Fibroblast of skin of right quadriceps (primary cell): ENCODE results near the gene LRRTM4.
"Not testable (repeated sequence)": the region's sequence is repeated elsewhere in the genome, so short reads cannot be mapped to it uniquely, and the experiment has no call there.

ENCODE experiments used
- DNase-seq: peaks from one replicate; pipeline ENCODE4 v3.0.0-alpha.2; 2013

LRRTM4 gene

DNA sequence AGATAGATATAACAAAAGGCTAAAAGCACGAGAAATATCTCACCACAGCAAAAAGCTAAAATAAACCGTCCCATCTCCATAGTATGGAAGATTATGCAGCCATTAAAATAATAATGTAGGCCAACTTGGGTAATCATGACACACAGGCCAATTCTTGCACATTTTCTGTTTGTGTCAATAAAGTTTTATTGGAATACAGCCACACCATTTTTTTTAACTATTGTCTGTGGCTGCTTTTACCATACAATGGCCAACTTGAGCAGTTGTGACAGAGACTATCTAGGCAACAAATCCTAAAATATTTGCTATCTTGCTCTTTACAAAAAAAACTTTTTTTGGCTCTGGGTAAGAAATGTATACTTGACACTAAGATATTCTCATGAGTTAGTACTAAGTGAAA, 212.5 kb downstream of the LRRTM4 start:
- no peak for DNase-seq

- DNase-seq = no peak
These were observed 220.7 kb downstream of the LRRTM4 start for GRCh38 chr2:77301441-77301840.

- no peak for DNase-seq
These were observed 225.4 kb downstream of the LRRTM4 start for GRCh38 chr2:77296791-77297190.

GRCh38 chr2:77294474-77294873, 227.7 kb downstream of the LRRTM4 start:
- no peak for DNase-seq

DNA sequence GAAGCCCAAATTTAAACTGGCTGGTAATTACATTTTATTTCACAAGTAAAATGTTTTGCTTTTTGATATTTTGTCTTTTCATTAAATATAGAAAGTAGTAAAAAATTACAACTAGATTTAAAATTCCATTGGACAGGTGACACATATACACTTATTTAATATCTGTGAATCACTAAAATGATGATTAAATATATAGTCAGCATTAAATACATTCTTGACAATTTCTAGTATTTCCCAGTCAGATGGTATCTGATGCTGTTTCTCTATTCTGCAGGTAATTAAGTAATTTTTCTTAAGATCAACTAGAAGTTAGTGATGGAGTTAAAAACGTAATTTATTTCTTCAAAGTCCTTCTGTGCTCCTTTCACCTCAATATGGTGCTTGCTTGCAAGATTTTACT, 237.8 kb downstream of the LRRTM4 start:
- DNase-seq = no peak

GRCh38 chr2:77271262-77271661, 250.9 kb downstream of the LRRTM4 start:
- no peak for DNase-seq

DNA sequence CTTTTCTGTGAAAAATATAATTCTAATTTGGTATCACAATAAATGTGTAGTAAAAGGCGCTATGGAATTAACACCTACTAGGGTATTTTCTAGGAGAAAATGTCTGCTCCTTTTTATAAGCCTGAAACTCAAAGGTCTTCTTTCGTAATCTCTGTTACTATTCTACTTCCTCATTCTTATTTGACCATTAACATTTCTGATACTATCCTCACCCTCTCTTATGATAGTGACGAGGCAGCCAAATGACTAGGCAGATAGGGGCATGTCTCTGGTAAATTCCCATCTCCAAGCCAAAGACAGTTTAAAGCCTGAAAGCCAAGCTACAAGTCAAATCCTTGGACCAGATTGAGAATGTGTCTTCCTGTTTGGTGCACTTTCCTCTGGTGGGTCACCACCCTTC, 251.7 kb downstream of the LRRTM4 start:
- no peak for DNase-seq

GRCh38 chr2:77268626-77269025, 253.6 kb downstream of the LRRTM4 start:
- DNase-seq = no peak

- DNase-seq = no peak
These were observed 289.2 kb downstream of the LRRTM4 start for GRCh38 chr2:77232909-77233425.

DNA sequence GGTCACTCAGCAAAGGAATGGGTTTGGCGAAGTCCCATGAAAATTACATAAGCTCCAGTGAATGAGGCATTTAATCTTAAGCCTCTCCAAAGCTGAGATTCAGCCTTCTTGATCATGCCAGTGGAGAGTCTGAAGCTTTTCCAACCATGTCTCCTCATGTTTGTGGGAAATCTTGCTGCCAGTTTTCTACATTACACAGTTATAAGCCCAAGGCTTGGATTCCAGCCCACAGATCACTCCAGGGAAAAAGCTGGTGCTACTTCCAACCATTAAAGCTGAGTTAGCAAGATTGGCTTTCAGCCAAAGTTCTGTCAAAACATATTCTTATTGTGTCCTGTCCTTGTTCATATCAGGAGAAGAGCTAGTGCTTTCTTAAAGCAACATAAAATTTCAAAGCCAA, 293.8 kb downstream of the LRRTM4 start:
- peak; percentile 1 for DNase-seq

- DNase-seq = no peak
These were observed 311.5 kb downstream of the LRRTM4 start for GRCh38 chr2:77210725-77211124.

- no peak for DNase-seq
These were observed 314.8 kb downstream of the LRRTM4 start for GRCh38 chr2:77207331-77207730.

- no peak for DNase-seq
These were observed 320.4 kb downstream of the LRRTM4 start for GRCh38 chr2:77201755-77202154.

- DNase-seq = no peak
These were observed 322.8 kb downstream of the LRRTM4 start for GRCh38 chr2:77199411-77199810.

DNA sequence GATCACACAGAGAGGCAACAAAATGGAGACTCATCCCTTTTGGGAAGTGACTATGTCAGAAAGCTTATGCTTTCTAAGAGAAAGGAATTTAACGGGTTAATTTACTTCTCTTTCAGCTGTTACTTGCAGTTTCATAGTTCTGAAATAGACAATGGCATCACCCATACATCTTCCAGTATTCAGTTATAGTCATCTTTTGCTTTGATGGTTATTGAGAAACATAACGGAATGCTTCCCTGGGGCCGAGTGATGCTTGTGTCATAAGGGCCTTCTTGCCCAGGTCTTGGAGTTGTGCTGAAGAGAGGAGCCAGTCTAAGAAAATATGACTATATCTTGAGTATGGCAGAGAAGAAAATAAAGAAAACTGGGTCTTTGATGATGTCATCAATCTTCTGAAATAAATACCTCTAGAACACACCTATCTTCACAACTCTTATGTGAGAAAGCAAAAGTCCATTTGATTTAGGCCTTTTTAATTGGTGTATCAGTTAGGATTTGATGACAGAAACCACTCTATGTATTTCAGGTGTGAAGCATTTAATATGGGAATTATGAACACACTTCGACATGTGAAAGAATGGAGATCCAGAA, 328.2 kb downstream of the LRRTM4 start:
- no peak for DNase-seq

- no peak for DNase-seq
These were observed 329.3 kb downstream of the LRRTM4 start for GRCh38 chr2:77192811-77193289.

GRCh38 chr2:77191665-77192064, 330.5 kb downstream of the LRRTM4 start:
- DNase-seq = no peak

DNA sequence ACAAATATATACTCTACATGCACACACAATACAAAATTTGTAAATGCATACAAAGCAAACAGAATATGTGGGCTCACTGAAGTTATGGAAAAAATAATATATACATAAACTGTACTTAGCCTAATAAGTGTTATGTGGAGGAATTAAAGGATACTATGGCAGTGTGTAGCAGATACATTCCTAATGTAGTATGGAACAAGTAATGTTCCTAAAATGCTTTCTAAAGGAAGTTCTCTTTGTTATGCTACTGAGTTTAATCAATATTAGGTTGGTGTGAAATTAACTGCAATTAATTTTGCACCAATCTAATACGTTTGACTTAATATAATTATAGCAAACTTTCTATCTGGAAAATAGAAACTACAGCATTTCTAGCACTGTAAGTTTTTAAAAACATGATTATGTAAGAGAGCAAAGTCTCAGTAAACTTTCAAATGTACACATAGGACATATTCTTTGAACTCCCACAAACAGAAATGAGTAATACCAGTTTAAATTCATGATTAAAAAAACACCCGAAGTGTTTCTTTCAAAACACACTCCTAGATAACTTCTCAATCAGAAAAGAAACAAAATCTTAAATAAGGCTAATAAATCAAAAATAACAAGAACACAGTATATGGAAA, 331.3 kb downstream of the LRRTM4 start:
- DNase-seq = no peak

DNA sequence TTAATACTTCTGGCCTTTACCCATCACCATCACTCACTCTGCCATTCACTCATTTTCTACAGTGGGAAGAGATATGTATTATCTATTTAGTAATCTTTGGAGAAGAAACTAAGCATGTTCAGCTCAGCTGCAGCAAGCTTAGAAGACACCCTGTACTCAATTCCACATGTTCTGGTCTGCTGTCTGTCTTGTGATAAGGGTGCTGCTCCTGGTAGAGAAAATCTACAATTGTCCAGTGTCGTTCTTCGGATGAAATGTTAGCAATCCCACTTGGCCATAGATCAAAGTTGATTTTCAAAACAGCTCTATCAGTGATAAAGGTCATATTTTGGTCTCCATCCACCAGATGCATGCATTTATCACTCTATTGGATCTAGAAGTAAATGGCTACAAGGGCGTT, 337.1 kb downstream of the LRRTM4 start:
- DNase-seq = no peak

GRCh38 chr2:77179297-77179696, 342.9 kb downstream of the LRRTM4 start:
- no peak for DNase-seq

DNA sequence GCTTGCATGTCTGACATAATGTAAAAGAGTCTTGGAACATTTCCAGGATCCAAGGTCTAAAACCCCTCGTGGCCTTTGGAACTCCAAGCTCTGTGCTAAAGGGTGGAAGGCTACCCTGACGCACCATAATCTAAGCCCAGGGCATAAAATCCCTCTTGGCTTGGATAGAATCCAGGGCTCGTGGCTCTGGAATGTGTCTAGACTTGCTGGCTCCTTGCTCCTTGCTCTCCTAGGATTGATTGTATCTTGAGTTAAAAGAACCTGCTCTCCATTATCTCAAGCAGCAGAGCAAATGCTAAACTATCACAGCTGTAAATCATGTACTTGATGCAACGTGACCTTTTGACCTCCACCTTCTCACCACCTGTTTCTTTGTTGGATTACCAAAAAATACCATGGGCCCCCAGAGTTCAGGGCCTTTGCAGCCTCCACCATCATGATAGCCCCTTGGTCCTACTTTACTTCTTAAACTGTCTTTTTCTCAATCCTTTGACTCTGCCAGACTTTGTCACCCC, 346.9 kb downstream of the LRRTM4 start:
- DNase-seq = not testable (repeated sequence)

DNA sequence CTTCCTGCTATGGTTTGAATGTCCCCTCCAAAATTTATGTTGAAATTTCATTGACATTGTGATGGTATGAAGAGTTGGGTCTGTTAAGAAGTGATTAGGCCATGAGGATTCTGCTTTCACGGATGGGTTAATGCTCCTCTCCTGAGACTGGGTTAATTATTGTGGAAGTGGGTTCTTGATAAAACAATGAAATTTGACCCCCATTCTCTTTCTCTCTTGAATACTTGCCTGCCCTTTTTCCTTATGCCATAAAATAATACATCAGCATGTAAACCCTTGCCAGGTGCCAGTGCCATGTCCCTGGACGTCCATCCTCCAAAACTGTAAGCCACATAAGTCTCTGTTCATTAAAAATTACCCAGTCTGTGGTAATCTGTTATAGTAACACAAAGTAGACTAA, 352.8 kb downstream of the LRRTM4 start:
- no peak for DNase-seq

DNA sequence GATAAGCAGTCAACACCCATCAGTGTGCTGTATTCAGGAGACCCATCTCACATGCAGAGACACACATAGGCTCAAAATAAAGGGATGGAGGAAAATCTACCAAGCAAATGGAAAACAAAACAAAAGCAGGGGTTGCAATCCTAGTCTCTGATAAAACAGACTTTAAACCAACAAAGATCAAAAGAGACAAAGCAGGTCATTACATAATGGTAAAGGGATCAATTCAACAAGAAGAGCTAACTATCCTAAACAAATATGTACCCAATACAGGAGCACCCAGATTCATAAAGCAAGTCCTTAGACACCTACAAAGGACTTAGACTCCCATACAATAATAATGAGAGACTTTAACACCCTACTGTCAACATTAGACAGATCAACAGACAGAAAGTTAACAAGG, 358.2 kb downstream of the LRRTM4 start:
- not testable (repeated sequence) for DNase-seq

- DNase-seq = peak; percentile 18
These were observed 361.2 kb downstream of the LRRTM4 start for GRCh38 chr2:77161009-77161408.

GRCh38 chr2:77156599-77156998, 365.6 kb downstream of the LRRTM4 start:
- DNase-seq = no peak
